Measurements from ENCODE around the gene CCDC6. TPM values are rescaled to one million over a fixed set of nuclear protein-coding genes. Genes with fewer than 3 reads are reported as not detected.
"Not testable (repeated sequence)": the region's sequence is repeated elsewhere in the genome, so short reads cannot be mapped to it uniquely, and the experiment has no call there.

CCDC6 gene
- total RNA-seq, 1 donor from 2014 or later = 24.0 TPM

DNA sequence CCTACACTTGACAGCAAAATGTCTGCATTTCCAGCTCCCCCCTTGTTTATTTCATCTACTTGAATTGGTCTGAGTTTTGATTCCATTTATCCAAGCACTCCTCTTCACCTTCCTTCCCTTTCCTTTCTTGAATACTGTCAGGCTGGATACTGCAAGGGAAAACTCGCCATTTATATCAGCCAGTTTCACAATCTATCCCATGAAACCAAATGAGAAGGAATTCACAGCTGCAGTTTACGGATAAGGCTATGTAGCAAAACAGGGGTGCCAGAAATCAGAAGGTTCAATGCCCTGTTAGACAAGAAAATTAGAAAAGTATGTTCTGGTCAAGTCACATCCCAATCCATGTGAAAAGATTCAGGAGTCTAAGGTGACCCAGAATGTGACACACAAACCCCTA is 28.1 kb downstream of the CCDC6 start:
- TF ChIP-seq, protein P1, sequence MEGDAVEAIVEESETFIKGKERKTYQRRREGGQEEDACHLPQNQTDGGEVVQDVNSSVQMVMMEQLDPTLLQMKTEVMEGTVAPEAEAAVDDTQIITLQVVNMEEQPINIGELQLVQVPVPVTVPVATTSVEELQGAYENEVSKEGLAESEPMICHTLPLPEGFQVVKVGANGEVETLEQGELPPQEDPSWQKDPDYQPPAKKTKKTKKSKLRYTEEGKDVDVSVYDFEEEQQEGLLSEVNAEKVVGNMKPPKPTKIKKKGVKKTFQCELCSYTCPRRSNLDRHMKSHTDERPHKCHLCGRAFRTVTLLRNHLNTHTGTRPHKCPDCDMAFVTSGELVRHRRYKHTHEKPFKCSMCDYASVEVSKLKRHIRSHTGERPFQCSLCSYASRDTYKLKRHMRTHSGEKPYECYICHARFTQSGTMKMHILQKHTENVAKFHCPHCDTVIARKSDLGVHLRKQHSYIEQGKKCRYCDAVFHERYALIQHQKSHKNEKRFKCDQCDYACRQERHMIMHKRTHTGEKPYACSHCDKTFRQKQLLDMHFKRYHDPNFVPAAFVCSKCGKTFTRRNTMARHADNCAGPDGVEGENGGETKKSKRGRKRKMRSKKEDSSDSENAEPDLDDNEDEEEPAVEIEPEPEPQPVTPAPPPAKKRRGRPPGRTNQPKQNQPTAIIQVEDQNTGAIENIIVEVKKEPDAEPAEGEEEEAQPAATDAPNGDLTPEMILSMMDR (IDR thresholded peaks at IDR 0.05; ENCODE audit: insufficient read depth, low read length, severe bottlenecking) = no peak
- Histone ChIP-seq H3K27me3 (ENCODE audit: control insufficient read depth, insufficient read depth, low read length) (no peaks in the 10 kb centered on the region), H3K36me3 (ENCODE audit: control insufficient read depth, insufficient read depth, low read length) (peaks cover 1% of the 10 kb centered on the region), H3K4me3 (ENCODE audit: low read depth, low read length) (no peak overlapping the region)
- DNase-seq (ENCODE audit: low read depth) (no peak), FAIRE-seq (no peak)

DNA sequence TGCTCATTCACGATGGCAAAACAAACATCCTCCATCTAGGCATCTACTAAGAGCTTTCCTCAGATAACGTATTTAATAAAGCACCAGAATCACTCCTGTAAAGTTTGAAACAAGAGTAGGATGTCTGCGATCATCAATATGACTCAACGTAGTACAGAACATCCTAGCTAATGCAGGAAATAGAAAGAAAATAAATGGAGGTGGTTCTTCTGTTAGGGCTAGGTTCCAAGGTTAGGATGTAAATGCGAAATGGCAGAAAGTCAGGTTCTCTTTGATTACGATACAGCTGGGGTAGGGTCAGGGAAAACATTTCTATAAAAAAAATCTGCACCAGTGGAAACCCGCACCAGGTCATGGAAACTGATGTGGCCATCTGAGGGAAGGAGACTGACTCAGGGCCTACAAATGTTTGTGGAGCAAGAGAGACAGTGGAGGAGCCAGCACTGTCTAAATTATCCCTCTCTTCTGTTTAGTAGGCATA is 29.1 kb downstream of the CCDC6 start:
- Histone ChIP-seq H3K36me3 (ENCODE audit: control insufficient read depth, insufficient read depth, low read length) (peaks cover 1% of the 10 kb centered on the region), H3K4me3 (ENCODE audit: low read depth, low read length) (no peak overlapping the region), H3K27me3 (ENCODE audit: control insufficient read depth, insufficient read depth, low read length) (no peaks in the 10 kb centered on the region)
- FAIRE-seq (no peak), DNase-seq (ENCODE audit: low read depth) (peak; percentile 11)
- TF ChIP-seq, protein P1 (IDR thresholded peaks at IDR 0.05; ENCODE audit: insufficient read depth, low read length, severe bottlenecking) = no peak

DNA sequence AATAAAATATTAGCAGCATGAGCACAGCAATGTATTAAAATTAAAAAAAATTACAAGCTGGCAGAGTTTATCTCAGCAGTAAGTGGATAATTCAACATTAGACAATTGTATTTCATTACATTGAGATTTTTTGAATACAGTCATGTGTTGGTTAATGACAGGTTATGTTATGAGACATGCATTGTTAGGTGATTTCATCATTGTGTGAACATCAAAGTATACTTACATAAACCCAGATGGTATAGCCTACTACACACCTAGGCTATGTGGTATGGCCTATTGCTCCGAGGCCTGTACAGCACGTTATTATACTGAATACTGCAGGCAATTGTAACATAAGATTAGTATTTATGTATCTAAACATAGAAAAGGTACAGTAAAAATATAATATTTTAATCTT is 29.7 kb downstream of the CCDC6 start:
- H3K4me3 ChIP-seq (ENCODE audit: low read depth, low read length) = no peak overlapping the region
- FAIRE-seq (no peak), DNase-seq (ENCODE audit: low read depth) (peak; percentile 75)

DNA sequence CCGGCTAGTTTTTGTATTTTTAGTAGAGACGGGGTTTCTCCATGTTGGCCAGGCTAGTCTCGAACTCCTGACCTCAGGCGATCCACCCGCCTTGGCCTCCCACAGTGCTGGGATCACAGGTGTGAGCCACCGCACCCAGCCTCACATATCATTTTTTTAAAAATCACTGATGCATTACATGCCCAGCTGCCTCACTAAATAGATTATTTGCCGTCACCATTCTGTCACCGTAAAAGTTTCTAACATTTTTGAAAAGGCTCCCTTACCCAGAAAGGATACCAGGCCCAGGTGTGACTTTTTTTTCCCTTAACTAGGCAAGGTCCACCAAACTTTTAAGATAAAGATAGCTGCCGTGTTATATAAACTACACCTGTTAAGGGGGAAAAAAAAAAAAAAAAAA is 30.1 kb downstream of the CCDC6 start:
- FAIRE-seq; DNase-seq (ENCODE audit: low read depth); H3K27me3 ChIP-seq (ENCODE audit: control insufficient read depth, insufficient read depth, low read length); H3K4me3 ChIP-seq (ENCODE audit: low read depth, low read length); H3K36me3 ChIP-seq (ENCODE audit: control insufficient read depth, insufficient read depth, low read length): not testable (repeated sequence)

More for the DNA sequence above, 29.7 kb downstream of the CCDC6 start:
- Histone ChIP-seq H3K27me3 (ENCODE audit: control insufficient read depth, insufficient read depth, low read length) (no peaks in the 10 kb centered on the region), H3K36me3 (ENCODE audit: control insufficient read depth, insufficient read depth, low read length) (peaks cover 1% of the 10 kb centered on the region)
- TF ChIP-seq, protein P1 (IDR thresholded peaks at IDR 0.05; ENCODE audit: insufficient read depth, low read length, severe bottlenecking) = no peak

DNA sequence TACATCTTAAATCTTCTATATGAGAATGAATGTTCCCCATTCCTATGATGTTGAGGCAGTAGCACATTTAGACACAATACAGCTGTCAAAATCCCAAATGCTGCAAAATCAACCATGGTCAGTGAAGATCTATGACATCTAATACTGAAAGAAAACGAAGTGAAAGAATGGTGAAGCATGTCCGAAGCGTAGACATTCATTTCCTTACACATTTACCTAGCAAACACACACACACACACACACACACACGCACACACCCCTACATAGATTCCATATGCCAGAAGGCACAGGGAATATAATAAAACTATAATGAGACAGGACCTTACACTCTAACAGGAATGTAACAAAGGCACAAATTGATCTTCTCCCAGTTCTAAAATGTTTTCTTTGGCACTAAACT is 32.5 kb downstream of the CCDC6 start:
- H3K27me3 ChIP-seq (ENCODE audit: control insufficient read depth, insufficient read depth, low read length) = no peaks in the 10 kb centered on the region
- no peak overlapping the region for H3K4me3 ChIP-seq (ENCODE audit: low read depth, low read length)
- TF ChIP-seq, protein P1 (IDR thresholded peaks at IDR 0.05; ENCODE audit: insufficient read depth, low read length, severe bottlenecking) = no peak
- FAIRE-seq (no peak), DNase-seq (ENCODE audit: low read depth) (no peak)
- no peaks in the 10 kb centered on the region for H3K36me3 ChIP-seq (ENCODE audit: control insufficient read depth, insufficient read depth, low read length)

DNA sequence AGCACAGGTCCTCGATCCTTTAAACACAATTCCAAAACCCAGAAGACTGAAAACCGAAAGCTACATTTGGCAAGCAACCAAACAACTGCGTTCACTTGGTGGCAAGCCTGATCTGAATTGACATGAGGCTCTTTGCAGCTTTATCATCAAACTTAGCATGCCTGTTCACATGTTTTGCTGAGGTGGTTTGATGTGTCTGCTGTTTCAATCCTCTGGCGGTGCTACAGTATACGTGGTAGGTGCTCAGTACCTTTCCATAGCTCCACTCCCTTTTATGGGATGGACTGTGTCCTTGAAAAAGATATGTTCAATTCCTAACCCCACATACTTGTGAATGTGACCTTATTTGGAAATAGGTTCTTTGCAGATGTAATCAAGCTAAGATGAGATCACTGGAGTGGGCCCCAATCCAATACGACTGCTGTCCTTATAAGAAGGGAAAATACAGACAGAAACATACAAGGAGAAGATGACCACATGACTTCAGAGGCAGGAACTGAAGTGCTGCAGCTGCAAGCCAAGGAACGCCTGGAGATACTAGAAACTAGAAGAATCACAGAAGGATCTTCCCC is 33.4 kb downstream of the CCDC6 start:
- DNase-seq (ENCODE audit: low read depth) (peak; percentile 87), FAIRE-seq (peak; percentile 82)
- TF ChIP-seq, protein P1 (IDR thresholded peaks at IDR 0.05; ENCODE audit: insufficient read depth, low read length, severe bottlenecking) = no peak
- Histone ChIP-seq H3K27me3 (ENCODE audit: control insufficient read depth, insufficient read depth, low read length) (no peaks in the 10 kb centered on the region), H3K36me3 (ENCODE audit: control insufficient read depth, insufficient read depth, low read length) (peaks cover 1% of the 10 kb centered on the region), H3K4me3 (ENCODE audit: low read depth, low read length) (no peak overlapping the region)
